DMS 273 (cell line): ENCODE results near the gene PEX5L.

ENCODE experiments used
- DNase-seq: peaks from one replicate; lab custom pipeline; 2025; ENCODE audit not compliant: unreplicated experiment; lab: John Stamatoyannopoulos, UW

Gene PEX5L

DNA sequence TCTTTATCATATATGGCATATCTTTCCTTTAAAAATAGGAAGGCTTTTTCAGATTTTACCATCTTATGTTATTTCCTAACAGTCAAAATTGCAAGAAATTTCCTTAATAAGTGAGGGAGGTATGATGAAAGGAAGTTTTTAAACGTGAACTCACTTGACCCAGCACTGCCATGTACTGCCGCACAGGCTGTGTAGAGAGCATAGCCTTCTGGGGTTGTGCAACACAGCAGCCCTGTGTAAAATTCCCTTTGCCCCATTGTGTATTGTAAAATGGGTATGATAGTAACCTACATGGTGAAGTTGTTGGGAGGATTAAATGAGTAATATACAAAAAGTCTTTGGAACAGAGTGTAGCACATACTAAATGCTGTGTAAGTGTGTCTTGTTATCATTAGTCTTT, 78.6 kb downstream of the PEX5L start:
- no peak for DNase-seq

GRCh38 chr3:179957264-179957845, 79.4 kb downstream of the PEX5L start:
- DNase-seq = peak; percentile 69

- no peak for DNase-seq
These were observed 80.3 kb downstream of the PEX5L start for GRCh38 chr3:179956416-179956830.

- DNase-seq = no peak
These were observed 80.9 kb downstream of the PEX5L start for GRCh38 chr3:179955809-179956208.

- DNase-seq = no peak
These were observed 81.5 kb downstream of the PEX5L start for GRCh38 chr3:179955286-179955685.

- DNase-seq = no peak
These were observed 82.5 kb downstream of the PEX5L start for GRCh38 chr3:179953993-179954870.

DNA sequence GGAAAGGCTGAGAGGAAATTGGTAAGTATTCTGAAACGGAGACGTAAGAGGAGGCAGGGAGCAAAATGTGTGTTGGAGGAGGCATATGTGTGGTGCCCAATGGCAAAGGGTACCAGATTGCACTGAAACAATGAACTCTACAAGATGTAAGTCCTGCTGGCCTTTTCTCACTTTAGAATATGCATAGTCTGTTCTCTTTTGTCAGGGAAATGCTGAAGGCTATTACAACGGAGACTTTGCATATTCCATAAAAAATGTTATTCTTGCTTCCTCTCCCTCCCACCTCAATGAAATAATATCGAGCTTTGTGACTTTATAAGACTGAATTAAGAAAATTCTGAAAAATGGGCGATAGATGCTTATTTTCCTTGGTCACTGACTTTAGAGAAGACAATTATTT, 85.9 kb downstream of the PEX5L start:
- no peak for DNase-seq

DNA sequence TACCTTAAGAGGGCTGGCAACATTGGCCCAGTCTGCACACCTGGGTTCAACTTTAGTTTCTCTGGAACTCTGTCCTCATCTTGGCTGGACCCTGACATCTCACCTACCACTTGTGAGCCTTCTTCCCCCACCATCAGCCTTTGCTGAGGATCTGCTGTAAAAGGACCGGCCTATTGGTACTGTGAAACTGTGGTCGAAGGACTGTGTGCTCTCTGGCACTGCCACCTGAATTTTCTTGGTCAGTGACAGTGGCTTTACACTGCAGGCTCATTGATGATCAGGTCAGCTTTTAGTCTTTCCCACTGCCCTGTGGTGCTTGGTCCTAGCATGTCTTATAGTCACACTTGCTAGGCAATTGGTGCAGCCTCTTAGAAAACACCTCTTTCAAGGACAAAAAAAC, 86.9 kb downstream of the PEX5L start:
- DNase-seq = no peak

GRCh38 chr3:179949412-179949811, 87.3 kb downstream of the PEX5L start:
- peak; percentile 81 for DNase-seq

- peak; percentile 22 for DNase-seq
These were observed 88.0 kb downstream of the PEX5L start for GRCh38 chr3:179948740-179949139.

DNA sequence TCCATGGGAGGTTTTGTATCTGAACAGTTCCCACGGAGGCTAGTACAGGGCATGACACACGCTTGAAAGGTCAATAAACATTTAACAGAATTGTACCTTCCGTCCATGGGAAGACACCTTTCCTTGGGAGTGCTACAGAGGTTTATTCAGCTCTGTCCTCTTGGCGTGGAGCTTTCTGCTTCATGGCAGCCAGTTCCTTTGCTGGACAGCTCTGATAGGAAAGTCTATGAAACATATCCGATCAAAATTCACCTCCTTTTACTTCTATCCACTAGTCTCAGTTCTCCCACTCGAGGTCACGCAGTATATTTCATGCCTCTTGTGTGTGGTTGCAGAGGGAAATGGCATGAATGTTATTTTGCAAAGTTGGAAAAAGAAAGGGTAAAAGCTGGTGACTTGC, 91.2 kb downstream of the PEX5L start:
- DNase-seq = no peak

- peak; percentile 22 for DNase-seq
These were observed 93.4 kb downstream of the PEX5L start for GRCh38 chr3:179943117-179943880.

DNA sequence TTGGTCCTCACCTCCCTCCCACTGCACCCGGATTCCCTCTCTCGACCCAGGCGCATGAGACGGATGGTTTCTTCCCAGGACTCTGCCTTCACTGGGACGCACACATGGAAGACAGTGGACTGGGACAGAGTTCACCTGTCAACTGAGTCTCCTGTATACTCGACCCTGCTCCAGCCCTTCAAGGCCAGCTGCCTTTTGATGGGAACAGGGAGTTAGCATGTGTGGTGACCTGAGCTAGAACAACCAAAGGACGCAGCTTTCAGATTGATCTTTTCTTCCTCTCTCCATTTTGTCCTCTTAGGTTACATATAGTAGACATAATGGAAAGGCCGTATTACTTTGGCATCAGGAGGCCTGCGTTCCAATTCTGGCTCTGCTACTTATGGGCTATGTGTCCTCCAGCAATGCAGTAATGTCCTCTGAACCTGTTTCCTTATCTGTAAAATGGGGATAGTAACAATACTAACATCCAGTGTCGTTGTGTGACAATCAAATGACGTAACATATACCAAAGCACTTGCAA, 94.1 kb downstream of the PEX5L start:
- no peak for DNase-seq

- no peak for DNase-seq
These were observed 101.0 kb downstream of the PEX5L start for GRCh38 chr3:179935710-179936109.

- DNase-seq = no peak
These were observed 102.8 kb downstream of the PEX5L start for GRCh38 chr3:179933914-179934313.

GRCh38 chr3:179933080-179933479, 103.7 kb downstream of the PEX5L start:
- peak; percentile 29 for DNase-seq

GRCh38 chr3:179932674-179933073, 104.1 kb downstream of the PEX5L start:
- DNase-seq = no peak

GRCh38 chr3:179929091-179929529, 107.6 kb downstream of the PEX5L start:
- DNase-seq = peak; percentile 88

DNA sequence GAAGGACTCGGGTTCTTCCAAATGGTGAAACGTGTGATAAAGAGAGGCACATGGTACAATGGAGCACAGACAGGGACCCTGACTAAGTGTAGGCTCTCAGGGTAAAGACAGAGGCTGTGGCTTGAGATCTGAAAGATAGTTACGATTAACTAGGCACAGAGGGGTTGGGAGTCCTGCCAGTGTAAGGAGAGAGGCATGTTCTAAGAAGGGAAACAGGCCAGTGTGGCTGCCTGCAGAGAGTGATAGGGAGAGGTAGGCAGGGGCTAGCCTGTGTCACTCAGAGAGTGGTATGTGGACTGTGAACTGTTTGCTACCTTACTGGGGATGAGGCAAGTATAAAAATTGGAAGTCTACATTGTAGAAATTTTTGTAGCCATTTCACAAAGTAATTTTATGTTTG, 109.5 kb downstream of the PEX5L start:
- DNase-seq = no peak

DNA sequence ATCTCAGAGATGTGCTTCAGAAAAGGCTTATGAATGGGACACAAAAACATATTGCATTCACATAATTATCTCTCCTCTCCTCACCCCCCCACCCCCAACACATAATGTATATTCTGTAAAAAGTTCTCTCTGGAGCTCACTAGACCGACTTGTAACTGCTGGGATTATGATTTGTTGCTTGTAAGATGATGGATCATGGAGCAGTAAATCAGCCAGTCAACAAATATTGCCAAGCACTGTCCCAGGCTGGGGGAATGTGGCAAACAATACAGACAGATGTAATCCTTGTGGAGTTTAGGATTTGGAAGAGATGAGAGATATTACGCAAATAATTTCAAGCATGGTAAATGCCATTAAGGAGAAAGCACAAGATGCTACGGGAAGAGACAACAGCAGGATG, 114.8 kb downstream of the PEX5L start:
- DNase-seq = no peak

GRCh38 chr3:179921500-179921899, 115.2 kb downstream of the PEX5L start:
- DNase-seq = no peak
